MM.1S (cell line): Measurements from ENCODE around the gene SMIM17.

Source experiments
- DNase-seq: peaks from one replicate; pipeline ENCODE4 v3.0.0-alpha.2; 2015
- H2AFZ ChIP-seq: fragments of 300-600 bp; sonication (generic); 2 replicates; pipeline ENCODE4 v1.6.0; 2016; ENCODE audit warnings: antibody characterized with exemption, low read length
- H3F3A ChIP-seq: fragments of 300-600 bp; sonication (generic); 2 replicates; pipeline ENCODE4 v1.6.1; 2016; ENCODE audit warnings: mild to moderate bottlenecking, antibody characterized with exemption, low read length, moderate library complexity, mixed read lengths; ENCODE audit not compliant: insufficient read depth
- H3K27ac ChIP-seq: fragments of 300-600 bp; sonication (generic); 2 replicates; pipeline ENCODE4 v1.5.1; 2016; ENCODE audit warnings: mild to moderate bottlenecking, low read length
- H3K27me3 ChIP-seq: fragments of 300-600 bp; sonication (generic); replicated peaks from 2 replicates; pipeline ENCODE4 v1.6.0; 2016; ENCODE audit warnings: low read length; ENCODE audit not compliant: insufficient read depth
- H3K36me3 ChIP-seq: fragments of 300-600 bp; sonication (generic); replicated peaks from 2 replicates; pipeline ENCODE4 v1.6.1; 2016; ENCODE audit warnings: mild to moderate bottlenecking, low read length, mixed read lengths; ENCODE audit not compliant: insufficient read depth
- H3K4me1 ChIP-seq: fragments of 300-600 bp; sonication (generic); 2 replicates; pipeline ENCODE4 v1.6.1; 2016; ENCODE audit warnings: low read length, mixed read lengths
- H3K4me2 ChIP-seq: fragments of 300-600 bp; sonication (generic); 2 replicates; pipeline ENCODE4 v1.6.0; 2016; ENCODE audit warnings: low read depth, low read length
- H3K4me3 ChIP-seq: fragments of 300-600 bp; sonication (generic); 2 replicates; pipeline ENCODE4 v1.5.1; 2016; ENCODE audit warnings: low read length, mixed read lengths
- H3K79me2 ChIP-seq: fragments of 300-600 bp; sonication (generic); 2 replicates; pipeline ENCODE4 v1.6.1; 2016; ENCODE audit warnings: mixed run types, low read length, mixed read lengths
- H3K9ac ChIP-seq: fragments of 300-600 bp; sonication (generic); 2 replicates; pipeline ENCODE4 v1.6.1; 2016; ENCODE audit warnings: low read length, mixed read lengths
- H3K9me2 ChIP-seq: fragments of 300-600 bp; sonication (generic); replicated peaks from 2 replicates; pipeline ENCODE4 v1.6.1; 2016; ENCODE audit warnings: mild to moderate bottlenecking, low read length, mixed read lengths; ENCODE audit not compliant: insufficient read depth
- H3K9me3 ChIP-seq: fragments of 300-600 bp; sonication (generic); replicated peaks from 2 replicates; pipeline ENCODE4 v1.6.1; 2016; ENCODE audit warnings: mild to moderate bottlenecking, low read length, mixed read lengths; ENCODE audit not compliant: insufficient read depth
- H4K20me1 ChIP-seq: fragments of 300-600 bp; sonication (generic); 2 replicates; pipeline ENCODE4 v1.6.1; 2016; ENCODE audit warnings: mild to moderate bottlenecking, low read length, moderate library complexity, mixed read lengths; ENCODE audit not compliant: insufficient read depth
- CTCF ChIP-seq: fragments of 300-600 bp; sonication (generic); IDR thresholded peaks from 2 replicates; pipeline ENCODE4 v1.5.1; 2016; ENCODE audit warnings: antibody characterized with exemption, low read length, mixed read lengths
- EZH2 ChIP-seq: fragments of 300-600 bp; sonication (generic); optimal IDR thresholded peaks from 2 replicates; pipeline ENCODE3; 2017; ENCODE audit warnings: low read depth, mild to moderate bottlenecking, antibody characterized with exemption, low read length, mixed read lengths
- EZH2phosphoT487 ChIP-seq: fragments of 300-600 bp; sonication (generic); IDR thresholded peaks from 2 replicates; pipeline ENCODE4 v1.6.1; 2018; ENCODE audit warnings: antibody characterized with exemption, low read length

The SMIM17 gene

GRCh38 chr19:56678205-56678604 lies 35.2 kb downstream of the SMIM17 start:
- no peaks in the 10 kb centered on the region for H4K20me1 ChIP-seq
- H3K4me3 ChIP-seq, result no peak overlapping the region
- no peaks in the 10 kb centered on the region for H3F3A ChIP-seq
- no peak overlapping the region for H3K27ac ChIP-seq
- no peaks in the 10 kb centered on the region for H3K9me3 ChIP-seq
- H3K4me2 ChIP-seq, result no peak overlapping the region
- H2AFZ ChIP-seq, result no peak overlapping the region
- TF ChIP-seq EZH2phosphoT487 (no peak), CTCF (no peak), EZH2 (no peak)
- no peak overlapping the region for H3K9ac ChIP-seq
- H3K79me2 ChIP-seq, result no peaks in the 10 kb centered on the region
- DNase-seq, result no peak
- H3K4me1 ChIP-seq, result no peaks in the 10 kb centered on the region
- H3K27me3 ChIP-seq, result no peaks in the 10 kb centered on the region
- no peaks in the 10 kb centered on the region for H3K9me2 ChIP-seq
- H3K36me3 ChIP-seq, result no peaks in the 10 kb centered on the region

- H3K9me3 ChIP-seq, result no peaks in the 10 kb centered on the region
- no peaks in the 10 kb centered on the region for H4K20me1 ChIP-seq
- no peaks in the 10 kb centered on the region for H3K4me1 ChIP-seq
These were observed 38.7 kb downstream of the SMIM17 start for GRCh38 chr19:56681702-56682101.

GRCh38 chr19:56683116-56683515 lies 40.2 kb downstream of the SMIM17 start:
- H3K79me2 ChIP-seq, result no peaks in the 10 kb centered on the region
- H3K9me2 ChIP-seq, result no peaks in the 10 kb centered on the region
- H3K36me3 ChIP-seq, result no peaks in the 10 kb centered on the region
- H2AFZ ChIP-seq, result no peak overlapping the region
- no peaks in the 10 kb centered on the region for H3K9me3 ChIP-seq
- TF ChIP-seq EZH2, result no peak
- no peak for TF ChIP-seq EZH2phosphoT487
- no peak overlapping the region for H3K4me2 ChIP-seq
- H3K9ac ChIP-seq, result no peak overlapping the region
- H3F3A ChIP-seq, result no peaks in the 10 kb centered on the region
- no peak overlapping the region for H3K4me3 ChIP-seq
- no peak for DNase-seq
- no peaks in the 10 kb centered on the region for H4K20me1 ChIP-seq
- H3K27ac ChIP-seq, result no peak overlapping the region
- no peaks in the 10 kb centered on the region for H3K27me3 ChIP-seq
- H3K4me1 ChIP-seq, result no peaks in the 10 kb centered on the region

More at GRCh38 chr19:56681702-56682101, 38.7 kb downstream of the SMIM17 start:
- Histone ChIP-seq H3K36me3 (no peaks in the 10 kb centered on the region), H3F3A (no peaks in the 10 kb centered on the region), H2AFZ (no peak overlapping the region), H3K9me2 (no peaks in the 10 kb centered on the region), H3K4me3 (no peak overlapping the region), H3K4me2 (no peak overlapping the region), H3K79me2 (no peaks in the 10 kb centered on the region), H3K27me3 (no peaks in the 10 kb centered on the region), H3K9ac (no peak overlapping the region), H3K27ac (no peak overlapping the region)
- DNase-seq, result no peak
- TF ChIP-seq EZH2 (no peak), CTCF (no peak), EZH2phosphoT487 (no peak)

GRCh38 chr19:56687031-56687430 lies 44.1 kb downstream of the SMIM17 start:
- Histone ChIP-seq H3K27ac (no peak overlapping the region), H3K4me1 (no peaks in the 10 kb centered on the region), H3K9me2 (no peaks in the 10 kb centered on the region), H2AFZ (no peak overlapping the region), H3K79me2 (no peaks in the 10 kb centered on the region), H3K9me3 (no peaks in the 10 kb centered on the region), H3K4me3 (no peak overlapping the region), H3F3A (no peaks in the 10 kb centered on the region), H3K4me2 (no peak overlapping the region), H3K27me3 (no peaks in the 10 kb centered on the region), H4K20me1 (no peaks in the 10 kb centered on the region), H3K36me3 (no peaks in the 10 kb centered on the region), H3K9ac (no peak overlapping the region)
- no peak for TF ChIP-seq EZH2phosphoT487
- no peak for DNase-seq
